BE2C (cell line): ENCODE data around the gene LETM1.
A peak's percentile ranks its signal among the peaks of the same experiment; 100 is the strongest.

Experiments
- DNase-seq: peaks from one replicate; pipeline ENCODE4 v3.0.0-alpha.2; 2020
- H3K27me3 ChIP-seq: fragments of 250-450 bp; sonication (Bioruptor Pico); 2 replicates; pipeline ENCODE4 v1.5.1; 2020; ENCODE audit warnings: mild to moderate bottlenecking
- H3K36me3 ChIP-seq: fragments of 250-450 bp; sonication (Bioruptor Pico); 2 replicates; pipeline ENCODE4 v1.5.1; 2020; ENCODE audit warnings: mild to moderate bottlenecking
- H3K4me1 ChIP-seq: fragments of 250-450 bp; sonication (Bioruptor Pico); 2 replicates; pipeline ENCODE4 v1.5.1; 2020
- H3K4me3 ChIP-seq: 2 replicates; pipeline ENCODE4 v1.5.1; 2011; ENCODE audit warnings: low read depth, low read length
- H3K9me3 ChIP-seq: fragments of 250-450 bp; sonication (Bioruptor Pico); 2 replicates; pipeline ENCODE4 v1.5.1; 2020
- CTCF ChIP-seq: IDR thresholded peaks from 2 replicates; pipeline ENCODE4 v1.5.1; 2012; ENCODE audit warnings: mild to moderate bottlenecking, low read depth, low read length

LETM1 gene

DNA sequence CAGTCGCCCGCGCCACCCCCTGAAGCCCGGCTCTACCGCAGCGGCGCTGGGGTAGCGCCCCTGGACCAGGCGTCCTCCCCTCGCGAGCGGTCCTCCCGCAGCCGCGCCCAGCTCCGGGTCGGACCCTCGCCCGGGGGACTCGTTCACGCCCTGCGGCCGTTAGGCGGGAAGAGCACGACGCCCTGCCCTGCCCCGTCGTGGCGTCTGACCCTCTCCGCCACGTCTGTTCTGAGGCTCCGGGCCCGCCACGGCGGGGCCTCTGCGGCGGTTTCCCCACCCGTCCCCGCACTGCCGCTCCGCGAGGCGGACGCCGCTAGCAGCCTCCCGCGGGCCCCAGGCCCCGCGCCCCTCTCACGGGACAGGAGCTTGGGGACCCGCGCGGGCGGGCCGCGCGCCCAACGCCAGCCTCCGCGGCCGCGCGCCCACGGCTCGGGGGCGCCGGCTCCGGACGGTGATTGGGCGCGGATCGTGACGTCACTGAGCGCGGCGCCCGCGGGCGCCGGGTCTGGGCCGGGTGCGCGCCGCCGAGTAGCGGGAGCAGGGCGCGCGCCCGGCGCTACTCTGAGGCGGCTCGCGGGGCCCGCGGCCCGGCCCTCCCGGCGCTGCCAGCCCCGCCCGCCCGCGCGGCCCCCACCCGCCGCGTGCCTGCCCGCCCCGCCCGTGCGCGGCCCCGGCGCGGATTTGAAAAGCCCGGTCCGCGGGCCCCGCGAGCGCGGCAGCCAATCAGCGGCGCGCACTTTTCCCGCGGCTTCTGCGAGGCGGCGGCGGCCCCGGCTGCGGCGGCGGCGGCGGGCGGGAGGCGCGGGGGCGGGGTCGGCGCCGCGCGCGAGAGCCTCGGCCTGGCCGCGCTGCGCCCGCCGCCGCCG is 14.9 kb upstream of the LETM1 start, which contains the start of gene NSD2:
Gene NSD2 (plus strand): TSS at position 816 of the 866 bp plus-strand sequence. CDS start 29,262 bp downstream, outside the sequence.
- no peak for TF ChIP-seq CTCF
- H3K9me3 ChIP-seq: no peaks in the 10 kb centered on the region
- peaks cover 7% of the 10 kb centered on the region; the same call in 1 of the 2 replicates for H3K4me1 ChIP-seq
- no peaks in the 10 kb centered on the region for H3K27me3 ChIP-seq
- peak within 1 kb of the TSS; percentile 92 for H3K4me3 ChIP-seq
- H3K36me3 ChIP-seq: no peaks in the 10 kb centered on the region
- peak; percentile 93 for DNase-seq

GRCh38 chr4:1870328-1870577 is 14.3 kb upstream of the LETM1 start:
- TF ChIP-seq CTCF: no peak
- Histone ChIP-seq H3K9me3 (no peaks in the 10 kb centered on the region), H3K36me3 (no peaks in the 10 kb centered on the region), H3K4me1 (peaks cover 7% of the 10 kb centered on the region; the same call in 1 of the 2 replicates), H3K27me3 (no peaks in the 10 kb centered on the region), H3K4me3 (peak overlapping the region; percentile 60)
- DNase-seq: peak; percentile 84

DNA sequence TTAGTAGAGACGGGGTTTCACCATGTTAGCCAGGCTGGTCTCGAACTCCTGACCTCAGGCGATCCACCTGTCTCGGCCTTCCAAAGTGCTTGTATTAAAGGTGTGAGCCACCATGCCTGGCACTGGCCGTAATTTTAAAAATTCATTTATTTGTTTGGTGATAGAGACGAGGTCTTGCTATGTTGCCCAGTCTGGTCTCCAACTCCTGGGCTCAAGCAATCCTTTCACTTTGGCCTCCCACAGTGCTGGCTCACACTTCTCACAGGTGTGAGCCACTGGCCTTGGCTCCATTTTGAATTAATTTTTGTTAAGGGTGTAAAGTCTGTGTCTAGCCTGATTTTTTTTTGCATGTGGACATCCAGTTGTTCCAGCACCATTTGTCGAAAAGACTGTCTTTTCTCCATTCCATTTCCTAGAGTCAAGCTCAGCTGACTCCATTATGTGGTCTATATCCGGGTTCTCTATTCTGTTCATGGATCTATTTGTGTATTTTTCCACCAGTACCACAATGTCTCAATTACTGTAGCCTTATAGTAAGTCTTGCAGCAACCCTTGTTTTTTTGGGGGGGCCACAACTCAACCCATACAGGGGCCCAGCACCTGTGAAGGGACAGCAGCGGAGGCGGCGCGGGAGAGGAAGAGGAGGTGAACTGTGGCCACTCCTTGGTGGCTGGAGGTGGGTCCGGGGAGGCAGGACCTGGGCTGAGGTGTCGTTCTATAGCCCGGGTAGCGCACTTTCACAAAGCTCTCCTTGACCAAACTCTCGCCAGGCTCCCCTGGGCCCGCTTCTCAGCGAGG is 13.8 kb upstream of the LETM1 start:
- H3K36me3 ChIP-seq: no peaks in the 10 kb centered on the region
- H3K27me3 ChIP-seq: no peaks in the 10 kb centered on the region
- peak overlapping the region; percentile 60 for H3K4me3 ChIP-seq
- no peak for DNase-seq
- TF ChIP-seq CTCF: no peak
- H3K9me3 ChIP-seq: no peaks in the 10 kb centered on the region
- H3K4me1 ChIP-seq: peaks cover 7% of the 10 kb centered on the region; the same call in 1 of the 2 replicates

- no peaks in the 10 kb centered on the region for H3K9me3 ChIP-seq
- peaks cover 11% of the 10 kb centered on the region; the same call in 1 of the 2 replicates for H3K4me1 ChIP-seq
- H3K27me3 ChIP-seq: no peaks in the 10 kb centered on the region
- no peak for DNase-seq
- TF ChIP-seq CTCF: no peak
- no peak overlapping the region for H3K4me3 ChIP-seq
- no peaks in the 10 kb centered on the region for H3K36me3 ChIP-seq
These were observed 13.0 kb upstream of the LETM1 start for GRCh38 chr4:1868912-1869311.

- DNase-seq: no peak
- TF ChIP-seq CTCF: no peak
- H3K27me3 ChIP-seq: no peaks in the 10 kb centered on the region
- H3K9me3 ChIP-seq: no peaks in the 10 kb centered on the region
- H3K36me3 ChIP-seq: no peaks in the 10 kb centered on the region
- H3K4me3 ChIP-seq: no peak overlapping the region
- peaks cover 9% of the 10 kb centered on the region; the same call in 1 of the 2 replicates for H3K4me1 ChIP-seq
These were observed 12.3 kb upstream of the LETM1 start for GRCh38 chr4:1868293-1868692.
